ENCODE results near the gene COX4I2. TPM values are rescaled to one million over a fixed set of nuclear protein-coding genes. Genes with fewer than 3 reads are reported as not detected.
"Not testable (repeated sequence)": the region's sequence is repeated elsewhere in the genome, so short reads cannot be mapped to it uniquely, and the experiment has no call there.

The COX4I2 gene
- total RNA-seq, 3 donors from 2014 or later: 5.3 TPM; not detected in 2

DNA sequence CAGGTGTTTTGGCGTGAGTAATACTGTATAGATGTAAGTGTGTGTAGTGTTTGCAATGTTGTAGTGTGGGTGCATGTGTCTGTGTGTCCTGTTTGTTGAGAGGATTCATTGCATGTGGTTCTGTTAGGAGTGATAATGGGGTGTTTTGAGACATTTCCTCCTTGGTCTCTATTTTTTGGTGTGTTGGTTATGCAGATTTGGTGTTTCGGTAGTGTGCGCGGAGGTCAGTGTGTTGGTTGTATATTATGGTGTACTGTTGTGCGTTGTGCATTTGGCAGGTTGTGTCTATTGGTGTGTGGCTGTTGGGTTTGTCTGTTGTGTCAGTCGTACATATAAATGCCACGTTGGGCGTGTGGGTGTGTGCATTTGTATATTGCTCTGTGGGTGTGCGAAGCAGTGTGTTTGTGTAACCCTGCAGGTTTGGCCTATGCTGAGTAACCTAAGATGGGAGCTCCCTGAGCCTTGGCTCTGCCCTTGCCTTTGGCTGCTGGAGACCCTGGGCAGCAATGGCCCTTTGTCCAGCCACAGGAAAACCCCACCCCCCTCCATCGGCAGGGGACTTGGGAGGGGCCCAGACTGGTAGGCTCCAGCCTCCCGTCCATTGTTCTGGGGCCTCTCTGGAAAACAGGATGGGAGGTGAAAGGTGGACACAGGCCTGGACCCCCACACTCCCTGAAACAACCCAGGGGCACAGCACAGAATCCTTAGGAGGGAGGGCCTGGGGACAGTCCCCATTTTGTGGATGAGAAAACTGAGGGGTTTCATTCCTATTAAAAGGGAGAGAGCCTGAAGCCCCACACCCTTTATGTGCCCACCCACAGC lies 42.9 kb upstream of the COX4I2 start:
- Histone ChIP-seq H3K27me3 (no peaks in the 10 kb centered on the region), H3K4me1 (no peaks in the 10 kb centered on the region), H3K4me3 (no peak overlapping the region), H3K36me3 (no peaks in the 10 kb centered on the region), H3K27ac (peak overlapping the region; percentile 68 to 79), H3K9me3 (no peaks in the 10 kb centered on the region)
- DNase-seq (ENCODE audit: low spot score in 2 of 2): no peak
- TF ChIP-seq, protein P1, sequence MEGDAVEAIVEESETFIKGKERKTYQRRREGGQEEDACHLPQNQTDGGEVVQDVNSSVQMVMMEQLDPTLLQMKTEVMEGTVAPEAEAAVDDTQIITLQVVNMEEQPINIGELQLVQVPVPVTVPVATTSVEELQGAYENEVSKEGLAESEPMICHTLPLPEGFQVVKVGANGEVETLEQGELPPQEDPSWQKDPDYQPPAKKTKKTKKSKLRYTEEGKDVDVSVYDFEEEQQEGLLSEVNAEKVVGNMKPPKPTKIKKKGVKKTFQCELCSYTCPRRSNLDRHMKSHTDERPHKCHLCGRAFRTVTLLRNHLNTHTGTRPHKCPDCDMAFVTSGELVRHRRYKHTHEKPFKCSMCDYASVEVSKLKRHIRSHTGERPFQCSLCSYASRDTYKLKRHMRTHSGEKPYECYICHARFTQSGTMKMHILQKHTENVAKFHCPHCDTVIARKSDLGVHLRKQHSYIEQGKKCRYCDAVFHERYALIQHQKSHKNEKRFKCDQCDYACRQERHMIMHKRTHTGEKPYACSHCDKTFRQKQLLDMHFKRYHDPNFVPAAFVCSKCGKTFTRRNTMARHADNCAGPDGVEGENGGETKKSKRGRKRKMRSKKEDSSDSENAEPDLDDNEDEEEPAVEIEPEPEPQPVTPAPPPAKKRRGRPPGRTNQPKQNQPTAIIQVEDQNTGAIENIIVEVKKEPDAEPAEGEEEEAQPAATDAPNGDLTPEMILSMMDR (IDR thresholded peaks at IDR 0.05): no peak
- intact Hi-C loops (cut with DNase I; ENCODE audit: low total_unique reads): no loop called here

DNA sequence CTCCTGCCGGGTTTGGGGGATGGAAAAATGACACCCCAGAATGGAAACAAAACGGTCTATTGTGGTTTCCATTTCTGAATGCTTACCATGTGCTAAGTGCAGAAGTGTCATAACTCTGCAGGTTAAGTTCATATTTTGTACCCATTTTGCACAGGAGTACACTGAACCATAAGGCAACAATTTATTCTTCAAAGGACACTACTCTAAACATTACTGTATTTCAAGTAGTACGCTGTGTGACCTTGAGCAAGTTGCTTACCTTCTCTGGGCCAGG lies 42.4 kb upstream of the COX4I2 start:
- Histone ChIP-seq H3K4me1 (no peaks in the 10 kb centered on the region), H3K27ac (peak overlapping the region; percentile 68 to 79), H3K27me3 (no peaks in the 10 kb centered on the region), H3K36me3 (no peaks in the 10 kb centered on the region), H3K9me3 (no peaks in the 10 kb centered on the region), H3K4me3 (no peak overlapping the region)
- intact Hi-C loops (cut with DNase I; ENCODE audit: low total_unique reads): no loop called here
- DNase-seq (ENCODE audit: low spot score in 2 of 2): no peak
- no peak for TF ChIP-seq POLR2A (IDR thresholded peaks at IDR 0.05)
- no peak for TF ChIP-seq POLR2AphosphoS5 (IDR thresholded peaks at IDR 0.05)
- TF ChIP-seq, protein P1 (IDR thresholded peaks at IDR 0.05): no peak

DNA sequence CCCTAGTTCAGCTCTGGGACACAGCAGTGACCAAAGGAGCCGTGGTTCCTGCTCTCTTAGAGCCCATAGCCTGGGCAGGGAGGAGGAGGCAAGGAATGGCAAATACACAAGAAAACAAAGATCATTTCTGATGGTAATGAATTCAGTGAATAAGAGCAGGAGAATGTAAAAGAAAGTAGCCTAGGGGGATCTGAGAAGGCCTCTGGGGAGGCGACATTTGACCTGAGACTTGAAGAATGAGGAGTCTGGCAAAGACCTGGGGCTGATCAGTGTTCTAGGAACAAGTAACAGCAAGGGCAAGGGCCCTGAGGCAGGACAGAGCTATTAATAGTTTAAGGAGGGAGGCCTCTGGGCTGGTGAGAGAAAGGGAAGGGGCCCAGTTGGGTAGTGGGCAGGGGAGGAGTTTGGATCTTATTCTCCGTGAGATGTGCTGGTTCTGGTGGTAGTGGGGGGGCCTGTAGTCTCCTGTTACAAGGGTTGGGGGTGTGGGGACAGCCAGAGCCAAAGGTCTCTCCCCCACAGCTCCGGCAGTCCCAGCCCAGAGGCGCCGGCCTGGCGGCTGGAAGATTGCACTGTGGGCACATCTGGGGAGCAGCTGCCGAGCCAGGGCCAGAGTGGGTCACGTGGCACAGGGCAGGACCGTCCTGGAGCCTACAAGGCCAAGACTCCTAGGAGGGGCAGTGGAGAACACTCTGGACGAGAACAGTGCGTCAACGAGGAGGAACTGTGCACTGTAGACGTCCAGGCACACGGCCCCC lies 41.9 kb upstream of the COX4I2 start:
- H3K4me3 ChIP-seq: no peak overlapping the region
- H3K9me3 ChIP-seq: no peaks in the 10 kb centered on the region
- intact Hi-C loops (cut with DNase I; ENCODE audit: low total_unique reads): no loop called here
- TF ChIP-seq POLR2A (IDR thresholded peaks at IDR 0.05) (no peak), POLR2AphosphoS5 (IDR thresholded peaks at IDR 0.05) (peak in 2 of 3 donors; percentile 61 to 63)
- no peaks in the 10 kb centered on the region for H3K36me3 ChIP-seq
- DNase-seq (ENCODE audit: low spot score in 2 of 2): peak in 1 of 2 donors; percentile 72
- H3K4me1 ChIP-seq: no peaks in the 10 kb centered on the region
- H3K27me3 ChIP-seq: no peaks in the 10 kb centered on the region
- H3K27ac ChIP-seq: peak overlapping the region; percentile 68 to 79

DNA sequence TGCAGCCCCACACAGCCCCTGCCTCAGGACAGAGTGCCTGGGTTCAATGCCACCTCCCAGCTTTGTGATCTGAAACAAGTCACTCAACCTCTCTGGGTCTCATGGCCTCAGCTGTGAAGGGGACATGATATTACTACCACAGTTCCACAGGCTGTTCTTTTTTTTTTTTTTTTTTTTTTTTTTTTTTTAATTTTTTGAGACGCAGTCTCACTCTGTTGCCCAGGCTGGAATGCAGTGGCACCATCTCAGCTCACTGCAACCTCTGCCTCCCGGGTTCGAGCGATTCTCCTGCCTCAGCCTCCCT lies 41.3 kb upstream of the COX4I2 start:
- H3K4me1 ChIP-seq; H3K9me3 ChIP-seq; H3K36me3 ChIP-seq; H3K4me3 ChIP-seq; H3K27me3 ChIP-seq; DNase-seq (ENCODE audit: low spot score in 2 of 2); intact Hi-C loops (cut with DNase I; ENCODE audit: low total_unique reads): not testable (repeated sequence)
- peak overlapping the region; percentile 68 to 79 for H3K27ac ChIP-seq

DNA sequence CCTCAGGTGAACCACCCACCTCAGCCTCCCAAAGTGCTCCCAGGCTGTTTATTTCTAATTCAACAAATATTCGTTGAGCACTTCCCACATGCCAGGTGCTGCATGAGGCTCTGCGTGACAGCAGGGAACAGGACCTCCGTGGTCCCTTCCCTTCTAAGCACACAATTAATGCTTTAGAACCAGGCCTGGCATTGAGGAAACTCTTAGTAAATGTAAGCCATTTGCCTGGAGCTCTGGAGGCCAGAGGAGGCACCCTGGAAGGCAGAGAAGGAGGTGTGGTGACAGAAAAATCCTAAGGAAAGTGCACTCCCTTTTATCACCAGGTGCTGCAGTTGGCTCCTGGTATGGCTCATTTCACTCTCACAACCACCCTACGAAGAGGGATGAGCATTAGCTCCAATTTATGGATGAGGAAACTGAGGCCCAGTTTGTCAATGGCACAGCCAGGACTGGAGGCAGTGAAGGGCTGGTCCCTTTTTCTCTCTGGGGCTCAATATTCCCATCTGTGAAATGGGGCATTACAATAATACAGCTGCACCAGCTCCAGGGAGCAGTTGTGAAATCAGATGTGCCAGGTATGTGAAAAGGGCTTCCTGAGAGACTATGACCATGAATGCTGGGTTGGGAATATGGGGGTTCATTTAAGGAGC lies 40.8 kb upstream of the COX4I2 start:
- Histone ChIP-seq H3K36me3 (no peaks in the 10 kb centered on the region), H3K27me3 (no peaks in the 10 kb centered on the region), H3K27ac (peak overlapping the region; percentile 11 to 13), H3K4me1 (no peaks in the 10 kb centered on the region), H3K4me3 (no peak overlapping the region), H3K9me3 (no peaks in the 10 kb centered on the region)
- TF ChIP-seq, protein P1 (IDR thresholded peaks at IDR 0.05): no peak
- TF ChIP-seq POLR2A (IDR thresholded peaks at IDR 0.05): no peak
- TF ChIP-seq POLR2AphosphoS5 (IDR thresholded peaks at IDR 0.05): no peak
- no peak for DNase-seq (ENCODE audit: low spot score in 2 of 2)
- intact Hi-C loops (cut with DNase I; ENCODE audit: low total_unique reads): no loop called here

DNA sequence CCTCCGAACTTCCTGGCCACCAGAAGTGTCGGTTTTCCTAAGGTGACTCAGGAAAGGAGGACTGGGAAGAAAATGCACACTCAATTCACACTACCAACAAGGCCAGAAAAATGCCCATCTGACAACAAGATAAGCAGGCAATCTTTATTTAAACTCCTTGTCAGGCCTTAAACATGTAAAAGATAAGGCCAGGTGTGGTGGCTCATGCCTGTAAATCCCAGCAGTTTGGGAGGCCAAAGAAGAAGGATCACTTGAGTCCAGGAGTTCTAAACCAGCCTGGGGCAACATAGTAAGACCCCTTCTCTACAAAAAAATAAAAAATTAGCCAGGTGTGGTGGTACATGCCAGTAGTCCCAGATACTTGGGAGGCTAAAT lies 40.2 kb upstream of the COX4I2 start:
- Histone ChIP-seq H3K4me3 (no peak overlapping the region), H3K9me3 (no peaks in the 10 kb centered on the region), H3K27ac (no peak overlapping the region), H3K36me3 (no peaks in the 10 kb centered on the region), H3K4me1 (no peaks in the 10 kb centered on the region), H3K27me3 (no peaks in the 10 kb centered on the region)
- TF ChIP-seq, protein P1 (IDR thresholded peaks at IDR 0.05): no peak
- intact Hi-C loops (cut with DNase I; ENCODE audit: low total_unique reads): no loop called here
- DNase-seq (ENCODE audit: low spot score in 2 of 2): no peak

Data from breast epithelium (tissue), 4 donors.